Measurements from ENCODE around the gene ORC5. TPM values are rescaled to one million over a fixed set of nuclear protein-coding genes. Genes with fewer than 3 reads are reported as not detected.

ORC5 gene
- total and polyA plus RNA-seq, 7 donors: 8.4 to 30.8 (median 20.8) TPM

- no peaks in the 10 kb centered on the region for H3K4me1 ChIP-seq
- no peaks in the 10 kb centered on the region for H3K9me3 ChIP-seq
- no peak overlapping the region for H3K4me3 ChIP-seq
- no peak for TF ChIP-seq CTCF (IDR thresholded peaks at IDR 0.05)
- no peak for TF ChIP-seq POLR2AphosphoS5 (IDR thresholded peaks at IDR 0.05)
- no peak for TF ChIP-seq EP300 (IDR thresholded peaks at IDR 0.05)
- TF ChIP-seq POLR2A (IDR thresholded peaks at IDR 0.05): no peak
- H3K27me3 ChIP-seq: no peaks in the 10 kb centered on the region
- intact Hi-C loops (cut with DNase I): no loop called here
- DNase-seq: no peak
- no peaks in the 10 kb centered on the region for H3K36me3 ChIP-seq
- 87 to 92% methylated on average over 2 of the region's 2 CpGs for WGBS, 2 donors
- H3K27ac ChIP-seq: no peak overlapping the region
Observed at GRCh38 chr7:104113788-104114187, 94.0 kb downstream of the ORC5 start.

- H3K27ac ChIP-seq: no peak overlapping the region
- no peak for DNase-seq
- H3K4me3 ChIP-seq: no peak overlapping the region
- WGBS, 2 donors: 76 to 87% methylated on average over 1 of the region's 1 CpG
- no peaks in the 10 kb centered on the region for H3K4me1 ChIP-seq
- TF ChIP-seq EP300 (IDR thresholded peaks at IDR 0.05) (no peak), POLR2AphosphoS5 (IDR thresholded peaks at IDR 0.05) (no peak), POLR2A (IDR thresholded peaks at IDR 0.05) (no peak), CTCF (IDR thresholded peaks at IDR 0.05) (no peak)
- no peaks in the 10 kb centered on the region for H3K9me3 ChIP-seq
- H3K36me3 ChIP-seq: no peaks in the 10 kb centered on the region
- H3K27me3 ChIP-seq: no peaks in the 10 kb centered on the region
- intact Hi-C loops (cut with DNase I): no loop called here
Observed at GRCh38 chr7:104112623-104113022, 95.2 kb downstream of the ORC5 start.

GRCh38 chr7:104111271-104111670 is 96.5 kb downstream of the ORC5 start:
- H3K27me3 ChIP-seq: no peaks in the 10 kb centered on the region
- DNase-seq: no peak
- H3K9me3 ChIP-seq: no peaks in the 10 kb centered on the region
- H3K36me3 ChIP-seq: no peaks in the 10 kb centered on the region
- H3K27ac ChIP-seq: no peak overlapping the region
- no peak overlapping the region for H3K4me3 ChIP-seq
- WGBS, 2 donors: 36 to 55% methylated on average over 2 of the region's 2 CpGs
- H3K4me1 ChIP-seq: no peaks in the 10 kb centered on the region
- no peak for TF ChIP-seq POLR2AphosphoS5 (IDR thresholded peaks at IDR 0.05)
- TF ChIP-seq EP300 (IDR thresholded peaks at IDR 0.05): no peak
- no peak for TF ChIP-seq CTCF (IDR thresholded peaks at IDR 0.05)
- TF ChIP-seq POLR2A (IDR thresholded peaks at IDR 0.05): no peak
- intact Hi-C loops (cut with DNase I): no loop called here

- no peaks in the 10 kb centered on the region for H3K27me3 ChIP-seq
- H3K36me3 ChIP-seq: no peaks in the 10 kb centered on the region
- H3K9me3 ChIP-seq: no peaks in the 10 kb centered on the region
- DNase-seq: no peak
- no peak overlapping the region for H3K4me3 ChIP-seq
- intact Hi-C loops (cut with DNase I): no loop called here
- no peak for TF ChIP-seq POLR2A (IDR thresholded peaks at IDR 0.05)
- TF ChIP-seq CTCF (IDR thresholded peaks at IDR 0.05): no peak
- H3K27ac ChIP-seq: no peak overlapping the region
- no peaks in the 10 kb centered on the region for H3K4me1 ChIP-seq
- 63 to 66% methylated on average over 3 of the region's 3 CpGs for WGBS, 2 donors
Observed at GRCh38 chr7:104106108-104106905, 101.5 kb downstream of the ORC5 start.

- Histone ChIP-seq H3K9me3 (no peaks in the 10 kb centered on the region), H3K27ac (no peak overlapping the region), H3K4me1 (no peaks in the 10 kb centered on the region), H3K4me3 (no peak overlapping the region), H3K36me3 (no peaks in the 10 kb centered on the region), H3K27me3 (no peaks in the 10 kb centered on the region)
- 87 to 95% methylated on average over 1 of the region's 1 CpG for WGBS, 2 donors
- TF ChIP-seq EP300 (IDR thresholded peaks at IDR 0.05) (no peak), POLR2AphosphoS5 (IDR thresholded peaks at IDR 0.05) (no peak)
- intact Hi-C loops (cut with DNase I): no loop called here
- DNase-seq: no peak
Observed at GRCh38 chr7:104098890-104099289, 108.9 kb downstream of the ORC5 start.
